Naive thymus-derived CD8-positive, alpha-beta T cell (primary cell): ENCODE data around the gene PGAM1. TPM values are rescaled to one million over a fixed set of nuclear protein-coding genes. Genes with fewer than 3 reads are reported as not detected.

Source experiments
- ATAC-seq, 2 donors: fragments of 150-1000 bp; cut with Tn5 transposase in 1 of 2; sonication (Bioruptor Pico), chemical (Tn5 transposase) in 1 of 2; 1 replicate in 1 of 2; 2 replicates in 1 of 2; pipeline ENCODE4 v1.10.0; 2021; ENCODE audit warnings: mild to moderate bottlenecking in 2 of 2, moderate library complexity in 2 of 2
- POLR2A ChIA-PET: fragments of 350-600 bp; sonication (Branson Sonifier 250); formaldehyde crosslinking; loops from one replicate; lab custom pipeline; 2021; ENCODE audit warnings: antibody characterized with exemption; lab: Charles Lee
- DNase-seq, 10 donors: peaks; one replicate each; pipeline versions ENCODE4 v3.0.0 to v3.0.0-alpha.2; 2020 to 2022
- H3K27ac Mint-ChIP-seq, 10 donors: one replicate each; pipeline ENCODE4 v1.8.0; 2020 to 2022; ENCODE audit warnings: mild to moderate bottlenecking in 10 of 10, mixed read lengths in 10 of 10, moderate library complexity in 4 of 10, inconsistent platforms in 1 of 10
- H3K27me3 Mint-ChIP-seq, 5 donors: one replicate each; pipeline ENCODE4 v1.8.0; 2021 to 2022; ENCODE audit warnings: mixed read lengths in 5 of 5
- H3K36me3 Mint-ChIP-seq, 3 donors: one replicate each; pipeline ENCODE4 v1.8.0; 2020 to 2022; ENCODE audit warnings: mixed read lengths in 3 of 3, mild to moderate bottlenecking in 2 of 3, inconsistent platforms in 1 of 3
- H3K4me1 Mint-ChIP-seq, 4 donors: one replicate each; pipeline ENCODE4 v1.8.0; 2021 to 2022; ENCODE audit warnings: mixed read lengths in 4 of 4
- H3K4me3 Mint-ChIP-seq, 10 donors: one replicate each; pipeline ENCODE4 v1.8.0; 2020 to 2022; ENCODE audit warnings: mild to moderate bottlenecking in 10 of 10, mixed read lengths in 10 of 10, moderate library complexity in 6 of 10, inconsistent platforms in 1 of 10
- H3K9me3 Mint-ChIP-seq, 9 donors: one replicate each; pipeline ENCODE4 v1.8.0; 2020 to 2022; ENCODE audit warnings: mixed read lengths in 9 of 9, mild to moderate bottlenecking in 3 of 9, inconsistent platforms in 1 of 9, moderate library complexity in 1 of 9
- polyA plus RNA-seq, 3 donors: library from polyadenylated mRNA; unstranded; fragments of 300-500 nt; fragmentation: Illumina TruSeq; gene quantifications; one replicate each; pipeline ENCODE4 v1.2.3, GENCODE V29; 2021
- total RNA-seq, 8 experiments: library from RNA in 2 of 8; stranded (reverse) in 2 of 8; gene quantifications; one replicate each; pipeline ENCODE4 v1.2.3 and lab custom pipeline; 2021 to 2026

Gene PGAM1
- total and polyA plus RNA-seq, 5 experiments from 2014 or later, result 69.6 to 222 (median 191) TPM

- DNase-seq, result peak; percentile 76 to 94 (median 87)
- peaks cover 0 to 21% (median 2%) of the 10 kb centered on the region in 3 donors for H3K36me3 Mint-ChIP-seq
- ATAC-seq, result peak; percentile 96
- H3K9me3 Mint-ChIP-seq, result no peaks in the 10 kb centered on the region
- POLR2A ChIA-PET, result interaction anchor here (1.5 kb wide), 1 partner anchor 27 kb away, joined by 5 read pairs; no protein-coding TSS in a partner anchor
- H3K27ac Mint-ChIP-seq, result peak within 1 kb of the TSS; percentile 87 to 97 (median 96)
- peaks cover 27 to 67% (median 53%) of the 10 kb centered on the region in 4 donors for H3K4me1 Mint-ChIP-seq
- H3K27me3 Mint-ChIP-seq, result no peaks in the 10 kb centered on the region
- H3K4me3 Mint-ChIP-seq, result peak within 1 kb of the TSS; percentile 95 to 100 (median 99)
These were observed 20.0 kb downstream of the PGAM1 start, which contains the start of the genes EXOSC1 and ZDHHC16 for GRCh38 chr10:97445722-97446639. Gene EXOSC1 (minus strand): TSS chr10:97446006. CDS start chr10:97445985, 21 bp downstream. Gene ZDHHC16 (plus strand): TSS chr10:97446175. CDS start chr10:97451676, 5,501 bp downstream.

- POLR2A ChIA-PET, result no interaction called here
- Mint-ChIP-seq H3K27ac (peak overlapping the region in 9 of 10 donors; percentile 1 to 99 (median 62)), H3K36me3 (peaks cover 0 to 24% (median 2%) of the 10 kb centered on the region in 3 donors), H3K9me3 (no peaks in the 10 kb centered on the region), H3K4me1 (peaks cover 21 to 65% (median 51%) of the 10 kb centered on the region in 4 donors), H3K27me3 (no peaks in the 10 kb centered on the region), H3K4me3 (no peak overlapping the region)
- no peak for DNase-seq
- ATAC-seq, result no peak
These were observed 24.8 kb downstream of the PGAM1 start for GRCh38 chr10:97450828-97451227.

- Mint-ChIP-seq H3K4me3 (no peak overlapping the region), H3K4me1 (peaks cover 19 to 58% (median 45%) of the 10 kb centered on the region in 4 donors), H3K9me3 (no peaks in the 10 kb centered on the region), H3K27ac (peak overlapping the region in 5 of 10 donors; percentile 5 to 99 (median 69)), H3K36me3 (peaks cover 0 to 31% (median 0%) of the 10 kb centered on the region in 3 donors), H3K27me3 (no peaks in the 10 kb centered on the region)
- DNase-seq (no peak), ATAC-seq (no peak)
- POLR2A ChIA-PET, result no interaction called here
These were observed 25.6 kb downstream of the PGAM1 start for GRCh38 chr10:97451605-97452004.

GRCh38 chr10:97452352-97452751 lies 26.4 kb downstream of the PGAM1 start:
- POLR2A ChIA-PET, result no interaction called here
- DNase-seq (no peak), ATAC-seq (no peak)
- no peak overlapping the region for H3K4me3 Mint-ChIP-seq
- peak overlapping the region in 6 of 10 donors; percentile 51 to 99 (median 76) for H3K27ac Mint-ChIP-seq
- H3K9me3 Mint-ChIP-seq, result no peaks in the 10 kb centered on the region
- no peaks in the 10 kb centered on the region for H3K27me3 Mint-ChIP-seq
- peaks cover 0 to 38% (median 0%) of the 10 kb centered on the region in 3 donors for H3K36me3 Mint-ChIP-seq
- H3K4me1 Mint-ChIP-seq, result peaks cover 19 to 51% (median 41%) of the 10 kb centered on the region in 4 donors

GRCh38 chr10:97454330-97455036 lies 28.5 kb downstream of the PGAM1 start:
- ATAC-seq (peak in 1 of 2 donors; percentile 65), DNase-seq (peak in 2 of 10 donors; percentile 3 to 43)
- no peaks in the 10 kb centered on the region for H3K27me3 Mint-ChIP-seq
- peaks cover 0 to 59% (median 11%) of the 10 kb centered on the region in 3 donors for H3K36me3 Mint-ChIP-seq
- H3K27ac Mint-ChIP-seq, result peak overlapping the region; percentile 78 to 99 (median 89)
- peak overlapping the region in 3 of 10 donors; percentile 23 to 72 (median 45) for H3K4me3 Mint-ChIP-seq
- H3K9me3 Mint-ChIP-seq, result no peaks in the 10 kb centered on the region
- peaks cover 15 to 34% (median 26%) of the 10 kb centered on the region in 4 donors for H3K4me1 Mint-ChIP-seq
- POLR2A ChIA-PET, result no interaction called here

- Mint-ChIP-seq H3K36me3 (peaks cover 0 to 76% (median 23%) of the 10 kb centered on the region in 3 donors), H3K4me3 (no peak overlapping the region), H3K9me3 (no peaks in the 10 kb centered on the region), H3K4me1 (peaks cover 8 to 24% (median 18%) of the 10 kb centered on the region in 4 donors), H3K27ac (peak overlapping the region in 8 of 10 donors; percentile 28 to 99 (median 78)), H3K27me3 (no peaks in the 10 kb centered on the region)
- no peak for DNase-seq
- POLR2A ChIA-PET, result interaction anchor here (1.3 kb wide), 1 partner anchor 11 kb away, joined by 5 read pairs; no protein-coding TSS in a partner anchor
- ATAC-seq, result no peak
These were observed 30.2 kb downstream of the PGAM1 start for GRCh38 chr10:97456034-97456685.

- H3K4me3 Mint-ChIP-seq, result no peak overlapping the region
- peaks cover 8 to 24% (median 18%) of the 10 kb centered on the region in 4 donors for H3K4me1 Mint-ChIP-seq
- no peak for ATAC-seq
- H3K27me3 Mint-ChIP-seq, result no peaks in the 10 kb centered on the region
- no peaks in the 10 kb centered on the region for H3K9me3 Mint-ChIP-seq
- peak overlapping the region in 6 of 10 donors; percentile 28 to 99 (median 70) for H3K27ac Mint-ChIP-seq
- POLR2A ChIA-PET, result interaction anchor here (1.3 kb wide), 1 partner anchor 11 kb away, joined by 5 read pairs; no protein-coding TSS in a partner anchor
- no peak for DNase-seq
- peaks cover 0 to 81% (median 23%) of the 10 kb centered on the region in 3 donors for H3K36me3 Mint-ChIP-seq
These were observed 30.7 kb downstream of the PGAM1 start for GRCh38 chr10:97456686-97457065.

- H3K27me3 Mint-ChIP-seq, result no peaks in the 10 kb centered on the region
- H3K4me1 Mint-ChIP-seq, result peaks cover 6 to 15% (median 9%) of the 10 kb centered on the region in 4 donors
- no peak overlapping the region for H3K4me3 Mint-ChIP-seq
- POLR2A ChIA-PET, result interaction anchor here (1.7 kb wide), 1 partner anchor 39 kb away, joined by 3 read pairs; the partner anchor contains the start of genes MMS19 and UBTD1
- DNase-seq (no peak), ATAC-seq (no peak)
- peaks cover 0 to 86% (median 28%) of the 10 kb centered on the region in 3 donors for H3K36me3 Mint-ChIP-seq
- H3K27ac Mint-ChIP-seq, result peak overlapping the region in 5 of 10 donors; percentile 9 to 89 (median 69)
- H3K9me3 Mint-ChIP-seq, result no peaks in the 10 kb centered on the region
These were observed 33.1 kb downstream of the PGAM1 start for GRCh38 chr10:97459111-97459510.

- Mint-ChIP-seq H3K36me3 (peaks cover 0 to 93% (median 28%) of the 10 kb centered on the region in 3 donors), H3K27me3 (no peaks in the 10 kb centered on the region), H3K4me1 (peaks cover 0 to 6% (median 3%) of the 10 kb centered on the region in 4 donors), H3K4me3 (no peak overlapping the region), H3K27ac (peak overlapping the region in 5 of 10 donors; percentile 18 to 89 (median 69)), H3K9me3 (no peaks in the 10 kb centered on the region)
- POLR2A ChIA-PET, result interaction anchor here (1.7 kb wide), 1 partner anchor 39 kb away, joined by 3 read pairs; the partner anchor contains the start of genes MMS19 and UBTD1
- DNase-seq (no peak), ATAC-seq (no peak)
These were observed 33.9 kb downstream of the PGAM1 start for GRCh38 chr10:97459933-97460332.

GRCh38 chr10:97462309-97462708 lies 36.3 kb downstream of the PGAM1 start:
- POLR2A ChIA-PET, result no interaction called here
- H3K4me3 Mint-ChIP-seq, result no peak overlapping the region

GRCh38 chr10:97463363-97464132 lies 37.6 kb downstream of the PGAM1 start:
- no peaks in the 10 kb centered on the region for H3K27me3 Mint-ChIP-seq
- H3K4me1 Mint-ChIP-seq, result peaks cover 0 to 6% (median 0%) of the 10 kb centered on the region in 4 donors
- POLR2A ChIA-PET, result no interaction called here
- DNase-seq, result peak in 8 of 10 donors; percentile 13 to 50 (median 34)
- peak overlapping the region in 8 of 10 donors; percentile 0 to 72 (median 28) for H3K27ac Mint-ChIP-seq
- no peaks in the 10 kb centered on the region for H3K9me3 Mint-ChIP-seq
- peak; percentile 68 to 71 for ATAC-seq
- H3K4me3 Mint-ChIP-seq, result no peak overlapping the region
- peaks cover 0 to 91% (median 24%) of the 10 kb centered on the region in 3 donors for H3K36me3 Mint-ChIP-seq

More at GRCh38 chr10:97462309-97462708, 36.3 kb downstream of the PGAM1 start:
- Mint-ChIP-seq H3K27ac (peak overlapping the region in 2 of 10 donors; percentile 5 to 25), H3K4me1 (peaks cover 0 to 6% (median 0%) of the 10 kb centered on the region in 4 donors), H3K9me3 (no peaks in the 10 kb centered on the region), H3K36me3 (peaks cover 0 to 93% (median 29%) of the 10 kb centered on the region in 3 donors), H3K27me3 (no peaks in the 10 kb centered on the region)
- DNase-seq, result no peak
- ATAC-seq, result no peak
